OCI-LY7 (cell line): ENCODE data around the gene SLC8A1.

Experiments
- CTCF ChIP-seq: fragments of 200-600 bp; sonication (generic); conservative IDR thresholded peaks from 2 replicates; pipeline ENCODE4 v1.5.1; 2014; ENCODE audit warnings: mild to moderate bottlenecking, antibody characterized with exemption, low read length, moderate library complexity, mixed read lengths
- EZH2phosphoT487 ChIP-seq: fragments of 200-600 bp; sonication (generic); IDR thresholded peaks from 2 replicates; pipeline ENCODE4 v1.6.1; 2018; ENCODE audit warnings: low read depth, borderline replicate concordance, mild to moderate bottlenecking, mixed run types, antibody characterized with exemption, low read length, moderate library complexity, mixed read lengths

DNA sequence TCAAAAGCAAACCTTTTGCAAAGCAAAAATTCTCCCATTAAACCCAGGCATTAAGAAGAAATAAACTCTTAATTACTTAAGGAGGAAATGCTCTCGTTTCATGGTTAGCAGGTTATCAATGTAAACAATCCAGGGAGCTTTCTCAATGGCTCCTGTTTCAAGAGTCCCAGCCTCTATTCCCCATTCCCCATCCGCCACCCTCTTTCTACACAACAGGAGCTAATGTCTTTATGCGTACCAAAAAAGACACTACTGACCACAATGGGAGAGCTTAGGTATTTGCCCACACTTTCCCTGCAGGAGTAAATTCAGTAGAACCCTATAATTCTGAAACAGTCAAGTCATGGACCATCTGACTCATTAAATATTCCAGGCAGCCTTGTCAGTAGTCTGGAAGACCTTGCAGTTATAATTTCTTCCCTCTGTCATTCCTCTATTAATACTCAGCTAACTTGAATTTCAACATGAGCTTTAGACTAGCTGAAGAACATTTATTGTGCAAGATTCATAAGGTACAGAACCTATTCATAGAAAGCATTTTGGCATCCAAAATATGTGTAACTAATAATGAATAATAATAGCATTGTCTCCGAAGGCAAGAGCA is 48.6 kb downstream of the SLC8A1 start:
- TF ChIP-seq CTCF, result no peak
- TF ChIP-seq EZH2phosphoT487, result no peak
